Panc1 (cell line): ENCODE measurements around the gene ETV4. TPM values are rescaled to one million over a fixed set of nuclear protein-coding genes. Genes with fewer than 3 reads are reported as not detected.

Experiments
- ATAC-seq: fragments of 200-7000 bp; cut with Tn5 transposase; 2 replicates; pipeline ENCODE4 v1.9.1; 2020; ENCODE audit warnings: mild to moderate bottlenecking, moderate library complexity
- BruUV-seq: library from RNA; stranded (reverse); fragments of 400-500 nt; replicated peaks from 2 replicates; lab custom pipeline; 2021; lab: Mats Ljungman, UMichigan
- CTCF ChIA-PET: fragments of 300-600 bp; sonication (Branson Sonifier 250); formaldehyde crosslinking; loops from one replicate; lab custom pipeline; 2022; ENCODE audit warnings: antibody characterized with exemption; lab: Charles Lee
- POLR2A ChIA-PET: fragments of 300-600 bp; sonication (Branson Sonifier 250); formaldehyde crosslinking; loops from one replicate; lab custom pipeline; 2022; ENCODE audit warnings: antibody characterized with exemption; lab: Charles Lee
- DNase-seq: peaks from one replicate; pipeline ENCODE4 v3.0.0-alpha.2; 2010; ENCODE audit warnings: low read depth, low spot score
- H3K27ac ChIP-seq: 2 replicates; pipeline ENCODE4 v1.5.1; 2011; ENCODE audit warnings: mild to moderate bottlenecking, low read length, inconsistent platforms
- H3K27me3 ChIP-seq: fragments of 200-500 bp; sonication (Bioruptor generic); 2 replicates; pipeline ENCODE4 v1.6.0; 2014; ENCODE audit warnings: low read length, inconsistent platforms; ENCODE audit not compliant: control insufficient read depth, insufficient read depth
- H3K36me3 ChIP-seq: fragments of 200-500 bp; sonication (Bioruptor generic); 2 replicates; pipeline ENCODE4 v1.5.1; 2014; ENCODE audit warnings: inconsistent platforms, mild to moderate bottlenecking, low read length, moderate library complexity; ENCODE audit not compliant: control insufficient read depth, insufficient read depth
- H3K4me1 ChIP-seq: 2 replicates; pipeline ENCODE4 v1.5.1; 2011; ENCODE audit warnings: inconsistent platforms, mild to moderate bottlenecking, low read length, moderate library complexity; ENCODE audit not compliant: control insufficient read depth, insufficient read depth
- H3K4me3 ChIP-seq, 2 experiments: 2 replicates each; pipeline ENCODE4 v1.5.1; 2011 to 2012; ENCODE audit warnings: low read depth in 2 of 2, low read length in 2 of 2, mild to moderate bottlenecking in 2 of 2, inconsistent platforms in 1 of 2, moderate library complexity in 1 of 2
- H3K9me3 ChIP-seq: fragments of 200-500 bp; sonication (Bioruptor generic); 2 replicates; pipeline ENCODE4 v1.5.1; 2014; ENCODE audit warnings: low read depth, mild to moderate bottlenecking, inconsistent platforms, low read length, moderate library complexity; ENCODE audit not compliant: control insufficient read depth, insufficient read depth
- CTCF ChIP-seq: fragments of 450-650 bp; IDR thresholded peaks from 2 replicates; pipeline ENCODE4 v1.5.1; 2017; ENCODE audit warnings: mild to moderate bottlenecking
- POLR2AphosphoS5 ChIP-seq: IDR thresholded peaks from 2 replicates; pipeline ENCODE4 v1.6.1; 2012; ENCODE audit warnings: mild to moderate bottlenecking, low read depth, low read length, moderate library complexity
- REST ChIP-seq, 2 experiments: IDR thresholded peaks; 2 replicates each; pipeline ENCODE4 v1.6.1; 2011 to 2012; ENCODE audit warnings: low read depth in 2 of 2, control low read depth in 1 of 2, low read length in 1 of 2, mild to moderate bottlenecking in 1 of 2, moderate library complexity in 1 of 2; ENCODE audit not compliant: insufficient read depth in 1 of 2
- SIN3A ChIP-seq: IDR thresholded peaks from 2 replicates; pipeline ENCODE4 v1.6.1; 2012; ENCODE audit warnings: low read depth, mild to moderate bottlenecking, low read length, moderate library complexity, borderline replicate concordance; ENCODE audit not compliant: insufficient read depth
- TCF7L2 ChIP-seq: IDR thresholded peaks from 2 replicates; pipeline ENCODE4 v1.6.1; 2011; ENCODE audit warnings: mild to moderate bottlenecking, low read depth, low read length, inconsistent platforms
- in situ Hi-C: cut with HindIII; loops from 2 replicates; pipeline ENCODE4 v1.10.0; 2016; ENCODE audit warnings: low sequenced_read_pairs, low pct_unique_long_range_greater_than_20kb
- intact Hi-C: fragments of 100-400 bp; cut with micrococcal nuclease; formaldehyde crosslinking; loops from one replicate; pipeline ENCODE4 v1.10.0; 2022; ENCODE audit not compliant: unreplicated experiment
- total RNA-seq: library from RNA; stranded (reverse); gene quantifications from one replicate; pipeline ENCODE4 v1.2.1, GENCODE V29; 2021; ENCODE audit not compliant: unreplicated experiment

Gene ETV4
- total RNA-seq, 1 experiment from 2014 or later = 8.3 TPM

- ATAC-seq = no peak
- intact Hi-C loops = no loop called here
- H3K4me3 ChIP-seq = no peak overlapping the region
- in situ Hi-C loops = no loop called here
- no peak for TF ChIP-seq TCF7L2
- no peak for TF ChIP-seq POLR2AphosphoS5
- TF ChIP-seq SIN3A = no peak
- no peak for TF ChIP-seq CTCF
- TF ChIP-seq REST (IDR thresholded peaks at IDR 0.05; ENCODE audit: insufficient read depth in 1 of 2, low read depth in 2 of 2, low read length in 1 of 2) = no peak
- ChIA-PET POLR2A (interaction anchor here (0.6 kb wide), 1 partner anchor 19 kb away, joined by 10 read pairs; no protein-coding TSS in a partner anchor), CTCF (no interaction called here)
- no peak overlapping the region for H3K27ac ChIP-seq
- no peaks in the 10 kb centered on the region for H3K9me3 ChIP-seq
- no peaks in the 10 kb centered on the region for H3K36me3 ChIP-seq
- no peak for DNase-seq
- H3K27me3 ChIP-seq = no peaks in the 10 kb centered on the region
- BruUV-seq = no TSS peak
- no peaks in the 10 kb centered on the region for H3K4me1 ChIP-seq
Measured at GRCh38 chr17:43560461-43561427, 14.6 kb upstream of the ETV4 start.

GRCh38 chr17:43559161-43559816, 13.1 kb upstream of the ETV4 start:
- ATAC-seq (no peak), DNase-seq (no peak)
- no TSS peak for BruUV-seq
- Histone ChIP-seq H3K27ac (no peak overlapping the region), H3K4me1 (no peaks in the 10 kb centered on the region), H3K4me3 (no peak overlapping the region), H3K36me3 (no peaks in the 10 kb centered on the region), H3K9me3 (no peaks in the 10 kb centered on the region), H3K27me3 (no peaks in the 10 kb centered on the region)
- ChIA-PET CTCF (no interaction called here), POLR2A (interaction anchor here (0.7 kb wide), 1 partner anchor 31 kb away, joined by 3 read pairs; no protein-coding TSS in a partner anchor)
- intact Hi-C loops = no loop called here
- TF ChIP-seq CTCF (no peak), REST (IDR thresholded peaks at IDR 0.05; ENCODE audit: insufficient read depth in 1 of 2, low read depth in 2 of 2, low read length in 1 of 2) (no peak), TCF7L2 (no peak)
- in situ Hi-C loops = no loop called here
